Left kidney (tissue), 2 donors: ENCODE data around the gene HYLS1. TPM values are rescaled to one million over a fixed set of nuclear protein-coding genes. Genes with fewer than 3 reads are reported as not detected.

Experiments used
- DNase-seq: peaks from one replicate; pipeline ENCODE4 v3.0.0-alpha.2; 2013
- polyA plus RNA-seq: library from polyadenylated mRNA; unstranded; fragments of 120-200 nt; gene quantifications from one replicate; pipeline ENCODE4 v1.2.1, GENCODE V29; 2013; ENCODE audit not compliant: insufficient read length

Gene HYLS1
- polyA plus RNA-seq, 1 donor, result 15.3 TPM

DNA sequence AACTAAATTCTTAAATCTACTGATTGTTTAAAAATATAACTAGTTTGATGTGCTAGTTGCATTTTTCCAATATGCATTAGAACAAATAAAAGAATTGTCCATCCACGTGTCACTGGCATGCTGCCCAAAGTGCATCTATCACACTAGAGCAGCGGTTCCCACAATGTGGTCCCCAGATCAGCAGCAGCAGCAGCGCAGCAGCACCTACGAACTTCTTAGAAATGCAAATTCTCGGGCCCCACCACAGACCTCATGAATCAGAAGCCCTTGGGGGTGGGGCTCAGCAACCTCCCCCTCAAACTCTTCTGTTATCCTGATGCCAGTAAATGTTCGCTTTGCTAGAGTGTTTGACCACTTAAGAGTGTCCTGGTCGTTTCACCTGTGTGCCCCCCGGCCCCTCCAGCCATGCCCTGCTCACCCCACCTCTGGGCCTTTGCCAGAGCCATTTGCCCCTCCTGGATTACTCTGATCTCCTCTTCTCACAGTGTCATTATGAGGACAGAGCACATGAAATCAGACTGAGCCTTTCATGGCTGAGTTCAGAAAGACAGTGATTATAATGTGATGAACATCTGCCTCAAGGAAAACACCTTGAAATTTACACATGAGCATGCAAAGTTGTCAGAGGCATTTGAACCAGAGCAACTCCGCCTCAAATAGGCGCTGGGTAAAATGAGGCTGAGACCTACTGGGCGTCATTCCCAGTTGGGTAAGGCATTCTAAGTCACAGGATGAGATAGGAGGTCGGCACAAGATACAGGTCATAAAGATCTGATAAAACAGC, 45.8 kb downstream of the HYLS1 start:
- DNase-seq, result no peak

DNA sequence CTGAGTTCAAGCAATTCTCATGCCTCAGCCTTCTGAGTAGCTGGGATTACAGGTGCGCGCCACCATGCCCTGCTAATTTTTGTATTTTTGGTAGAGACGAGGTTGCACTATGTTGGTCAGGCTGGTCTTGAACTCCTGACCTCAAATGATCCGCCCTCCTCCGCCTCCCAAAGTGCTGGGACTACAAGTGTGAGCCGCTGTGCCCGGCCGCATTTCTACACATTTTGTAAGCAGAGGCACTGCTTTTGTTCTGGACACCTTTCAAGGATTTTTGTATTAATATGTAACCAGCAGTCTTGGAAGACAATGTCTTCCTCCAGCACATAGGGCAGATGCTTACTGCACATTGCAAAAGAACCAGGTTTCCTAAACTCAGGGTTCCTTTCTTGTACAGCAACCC, 47.0 kb downstream of the HYLS1 start:
- DNase-seq, result no peak

DNA sequence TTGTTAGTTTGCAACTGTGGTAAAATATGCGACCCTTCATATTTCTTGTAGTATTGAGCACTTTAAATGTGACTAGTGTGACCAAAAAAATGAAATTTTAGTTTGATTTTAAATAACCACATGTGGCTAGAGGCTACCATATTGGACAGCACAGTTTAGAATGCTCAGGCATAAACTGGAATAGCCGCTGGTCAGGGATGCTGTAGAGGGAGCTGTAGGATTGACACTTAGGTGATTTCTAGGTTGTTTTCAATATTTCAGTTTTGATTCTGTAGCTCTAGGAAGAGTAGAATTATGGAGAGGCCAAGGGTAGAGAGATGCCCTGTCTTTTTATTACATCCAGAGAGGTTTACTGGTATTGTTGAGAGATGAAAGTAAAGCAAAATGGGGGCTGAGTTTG, 47.6 kb downstream of the HYLS1 start:
- no peak for DNase-seq

DNA sequence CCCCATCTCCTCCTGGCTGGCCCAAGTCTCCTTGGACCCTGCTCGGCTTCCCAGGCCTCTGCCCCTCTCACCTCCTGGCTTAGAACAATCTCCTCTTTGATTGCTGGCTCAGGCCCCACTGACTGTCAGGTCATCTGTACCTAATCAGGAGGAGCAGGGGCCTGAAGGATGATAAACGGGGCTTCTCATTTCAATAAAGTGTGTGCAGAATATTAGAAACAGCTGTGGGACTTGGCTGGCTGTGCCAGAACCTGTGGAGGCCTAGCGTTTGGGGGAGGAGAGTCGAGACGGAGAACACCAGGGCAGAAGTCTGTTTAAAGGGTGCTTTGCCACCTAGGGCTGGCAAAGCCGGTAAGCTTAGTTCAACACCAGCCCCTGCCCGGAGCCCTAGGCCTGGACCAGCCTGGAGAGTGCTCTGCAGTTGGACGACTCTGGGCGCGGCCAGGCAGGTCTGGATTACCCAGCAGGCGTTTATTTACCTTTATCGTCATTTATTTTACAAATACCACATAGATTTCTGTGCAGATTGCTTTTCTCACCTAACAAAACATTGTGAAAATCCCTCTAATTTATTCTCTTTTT, 48.2 kb downstream of the HYLS1 start:
- DNase-seq, result no peak

DNA sequence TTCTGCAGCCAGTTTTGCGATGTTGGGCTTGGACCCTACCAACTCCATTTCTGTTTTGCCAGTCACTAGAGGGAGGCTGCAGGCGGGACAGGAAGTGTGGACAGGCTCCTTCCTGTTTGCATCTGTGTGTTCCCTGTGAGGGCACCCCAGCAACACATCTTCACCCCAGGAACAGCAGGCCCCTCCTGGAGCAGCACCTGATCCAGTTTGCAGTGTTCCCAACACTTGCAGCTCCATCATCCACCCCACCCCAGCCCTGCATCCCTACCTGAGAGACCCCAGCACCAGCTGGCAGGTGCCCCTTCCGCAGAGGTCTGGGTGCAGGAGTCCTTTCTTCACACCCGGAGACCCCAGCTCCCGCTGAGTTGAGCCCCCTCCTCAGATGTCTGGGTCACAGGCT, 51.0 kb downstream of the HYLS1 start:
- DNase-seq, result no peak

DNA sequence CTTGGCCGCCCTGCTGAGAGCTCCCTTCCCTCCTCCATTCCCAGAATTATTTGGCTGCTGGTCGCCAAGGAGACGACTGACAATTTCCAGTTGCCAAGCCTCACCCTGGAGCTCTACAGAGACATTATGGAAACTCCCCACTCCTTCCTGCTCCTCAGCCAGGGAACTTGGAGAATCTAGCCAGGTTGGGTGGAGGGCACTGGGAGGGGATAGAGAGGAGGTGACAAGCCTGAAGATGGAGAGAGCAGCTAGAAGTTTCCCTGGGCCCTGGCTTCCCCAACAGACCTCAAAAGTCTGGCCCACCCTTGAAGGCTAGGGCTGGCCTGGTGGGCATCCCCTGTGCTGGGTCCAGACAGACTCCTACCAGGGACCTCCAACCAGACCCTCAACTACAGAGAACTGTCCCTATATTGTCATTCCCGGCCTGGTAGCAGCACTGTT, 51.6 kb downstream of the HYLS1 start:
- DNase-seq, result no peak

DNA sequence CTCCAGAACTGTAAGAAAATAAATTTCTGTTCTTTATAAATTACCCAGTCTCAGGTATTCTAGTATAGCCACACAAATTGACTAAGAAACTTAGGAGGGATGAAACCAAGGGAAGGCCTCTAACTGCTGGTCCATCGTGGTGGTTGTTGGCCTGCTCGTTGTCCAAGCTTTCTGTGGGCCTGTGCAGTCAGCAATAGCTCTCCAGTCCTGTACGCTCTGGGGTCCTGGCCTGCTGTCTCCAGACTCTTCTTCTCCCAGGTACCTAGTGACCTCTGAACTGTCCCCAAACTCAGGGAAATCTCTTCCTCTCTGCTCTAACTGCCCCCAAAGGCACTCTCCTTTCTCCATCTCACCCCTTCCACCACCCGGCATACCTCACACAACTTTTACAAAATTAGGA, 52.7 kb downstream of the HYLS1 start:
- no peak for DNase-seq

DNA sequence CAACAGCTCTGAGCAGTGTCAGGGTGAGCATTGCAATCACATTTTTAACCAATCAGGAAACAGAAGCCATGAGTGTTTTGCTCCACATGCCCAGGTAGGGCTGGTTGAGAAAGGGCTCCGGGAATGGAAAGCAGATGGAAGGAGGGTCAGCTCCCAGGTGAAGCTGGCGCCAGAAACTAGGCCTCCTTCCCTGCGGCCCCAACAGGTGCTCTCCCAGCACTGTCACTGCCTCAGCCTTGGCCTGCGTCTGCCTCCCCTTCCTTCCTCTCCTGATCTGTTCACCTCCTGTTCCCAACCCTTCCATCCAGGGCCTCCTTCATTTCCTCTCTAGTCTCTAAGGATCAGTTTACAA, 53.8 kb downstream of the HYLS1 start:
- DNase-seq, result no peak

DNA sequence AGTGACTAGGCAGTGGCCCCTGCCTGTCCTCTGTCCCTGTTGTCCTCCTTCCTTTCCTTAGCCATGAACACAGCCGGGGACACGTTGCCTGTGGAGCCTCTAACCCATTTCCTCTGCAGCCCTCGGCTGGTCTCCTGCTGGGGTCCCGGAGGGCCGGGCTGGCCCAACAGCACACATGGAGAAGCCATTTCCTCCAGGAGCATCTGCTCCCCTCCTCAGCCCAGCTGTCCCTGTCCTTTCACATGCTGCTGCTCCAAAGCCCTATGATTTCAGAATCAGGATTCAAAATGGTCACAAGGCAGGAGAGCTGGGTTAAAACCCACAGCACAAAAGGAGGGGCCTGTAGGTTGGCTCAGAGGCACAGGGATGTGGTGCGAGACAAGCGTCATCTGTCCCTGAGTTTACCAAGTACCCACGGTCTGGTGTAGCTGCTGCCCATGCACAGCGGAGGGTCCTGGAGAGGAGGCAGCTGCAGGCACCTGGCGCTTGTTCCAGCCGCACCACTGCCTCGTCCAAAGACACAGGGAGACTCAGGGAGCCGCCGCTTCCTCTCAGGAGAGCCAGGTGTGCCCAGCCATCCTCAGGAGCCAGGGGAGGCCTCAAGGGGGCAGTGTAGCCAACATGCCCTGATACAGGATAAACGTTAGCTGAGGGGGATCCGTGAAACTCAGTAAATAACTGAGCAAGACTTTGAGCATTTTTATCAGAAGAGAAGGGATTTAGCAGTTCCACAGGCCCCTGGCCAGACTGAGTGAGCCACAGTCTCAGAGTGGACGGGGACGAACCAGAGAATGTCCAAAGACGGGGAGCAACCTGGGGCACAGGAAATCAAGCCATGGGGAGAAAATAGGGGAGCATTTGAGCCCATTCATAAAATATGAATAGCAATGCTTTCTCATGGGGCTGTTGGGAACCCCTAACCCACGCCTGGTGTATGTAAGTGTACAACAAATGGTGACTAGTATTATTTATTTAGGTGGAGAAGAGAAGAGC, 54.4 kb downstream of the HYLS1 start:
- peak; percentile 49 for DNase-seq

DNA sequence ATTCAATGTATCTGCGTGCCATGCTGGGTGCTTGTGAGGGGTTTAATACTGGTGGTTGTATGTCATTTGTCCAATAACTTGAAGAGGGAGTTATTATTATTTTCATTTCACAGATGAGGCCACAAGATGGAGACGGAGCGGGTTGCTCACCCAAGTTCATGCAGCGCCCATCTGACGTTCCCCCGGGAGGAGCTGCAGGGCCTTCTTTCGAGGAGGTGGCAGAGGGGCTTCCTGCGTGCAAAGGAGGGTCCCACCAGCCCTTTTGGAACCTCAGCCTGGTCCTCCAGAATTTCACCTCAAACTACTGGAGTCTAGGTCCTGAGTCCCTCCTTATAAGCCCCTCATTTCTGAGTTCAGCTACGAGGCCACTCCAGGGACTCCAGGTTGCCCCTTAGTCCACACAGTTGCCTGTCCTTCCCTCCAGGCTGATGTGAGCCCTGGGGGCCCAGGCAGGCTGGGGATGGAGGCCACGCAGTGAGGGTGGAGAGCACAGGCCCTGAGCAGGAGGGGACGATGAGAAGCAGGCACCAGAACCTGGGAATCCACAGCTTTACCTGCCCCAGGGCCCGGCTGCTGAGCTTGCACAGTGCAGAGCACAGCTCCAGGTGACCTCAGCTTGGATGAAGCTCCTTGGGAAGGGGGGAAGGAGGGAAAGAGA, 55.4 kb downstream of the HYLS1 start:
- DNase-seq, result no peak

DNA sequence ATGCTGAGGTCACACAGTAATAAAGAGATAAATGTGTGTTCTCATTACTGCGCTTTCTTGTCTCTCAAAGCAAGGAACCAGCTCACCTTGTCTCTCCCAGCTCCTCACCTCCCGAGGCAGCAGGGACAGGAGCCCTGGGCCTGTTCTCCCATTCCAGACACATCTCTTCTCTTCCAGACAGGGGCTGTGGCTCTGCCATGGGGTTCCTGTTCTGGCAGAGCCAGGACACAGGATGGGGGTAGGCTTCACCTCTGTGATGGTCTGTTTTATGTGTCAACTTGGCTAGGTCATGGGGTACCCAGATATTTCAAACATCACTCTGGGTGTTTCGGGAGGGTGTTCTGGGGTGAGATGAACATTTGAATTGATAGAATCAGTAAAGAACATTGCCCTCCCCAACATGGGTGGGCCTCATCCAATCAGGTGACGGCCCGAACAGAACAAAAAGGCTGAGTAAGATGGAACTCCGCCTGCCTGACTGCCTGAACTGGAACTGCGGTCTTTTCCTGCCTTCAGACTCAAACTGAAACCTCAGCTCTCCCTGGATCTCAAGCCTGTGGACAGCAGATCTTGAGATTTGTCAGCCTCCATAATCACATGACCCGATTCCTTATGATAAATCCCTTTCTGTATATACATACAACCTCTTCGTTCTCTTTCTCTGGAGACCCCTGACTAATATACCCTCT, 56.3 kb downstream of the HYLS1 start:
- no peak for DNase-seq

DNA sequence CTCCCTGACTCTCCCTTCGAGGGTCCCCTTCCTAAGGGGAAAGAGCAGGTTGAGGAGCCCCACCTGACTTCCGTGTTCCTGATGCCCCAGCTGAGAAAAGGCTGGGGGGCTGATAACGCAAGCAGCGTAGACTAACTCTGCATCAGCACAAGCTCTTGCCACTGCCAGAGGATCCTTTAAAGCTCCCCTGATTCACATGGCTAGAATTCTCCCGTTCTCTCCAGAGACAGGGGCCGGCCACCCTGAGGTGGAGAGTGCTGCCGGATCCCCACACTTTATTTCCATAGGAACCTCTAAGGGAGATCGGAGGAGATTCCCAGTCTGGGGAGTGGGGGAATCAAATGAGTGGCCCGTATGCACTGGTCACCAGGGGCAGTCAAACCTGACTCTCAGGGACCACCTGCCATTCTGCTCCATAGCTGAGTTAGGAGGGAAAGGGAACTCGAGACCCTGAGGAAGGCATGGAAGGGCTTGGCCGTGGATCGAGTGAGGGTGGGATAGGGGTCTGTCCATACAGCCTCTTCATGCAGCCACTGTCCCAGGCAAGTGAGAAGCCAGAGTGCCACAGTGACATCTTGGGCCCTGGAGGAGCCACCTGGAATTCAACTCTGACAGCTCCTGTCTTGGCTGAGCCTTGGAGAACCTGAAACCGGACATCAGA, 57.0 kb downstream of the HYLS1 start:
- DNase-seq, result no peak

DNA sequence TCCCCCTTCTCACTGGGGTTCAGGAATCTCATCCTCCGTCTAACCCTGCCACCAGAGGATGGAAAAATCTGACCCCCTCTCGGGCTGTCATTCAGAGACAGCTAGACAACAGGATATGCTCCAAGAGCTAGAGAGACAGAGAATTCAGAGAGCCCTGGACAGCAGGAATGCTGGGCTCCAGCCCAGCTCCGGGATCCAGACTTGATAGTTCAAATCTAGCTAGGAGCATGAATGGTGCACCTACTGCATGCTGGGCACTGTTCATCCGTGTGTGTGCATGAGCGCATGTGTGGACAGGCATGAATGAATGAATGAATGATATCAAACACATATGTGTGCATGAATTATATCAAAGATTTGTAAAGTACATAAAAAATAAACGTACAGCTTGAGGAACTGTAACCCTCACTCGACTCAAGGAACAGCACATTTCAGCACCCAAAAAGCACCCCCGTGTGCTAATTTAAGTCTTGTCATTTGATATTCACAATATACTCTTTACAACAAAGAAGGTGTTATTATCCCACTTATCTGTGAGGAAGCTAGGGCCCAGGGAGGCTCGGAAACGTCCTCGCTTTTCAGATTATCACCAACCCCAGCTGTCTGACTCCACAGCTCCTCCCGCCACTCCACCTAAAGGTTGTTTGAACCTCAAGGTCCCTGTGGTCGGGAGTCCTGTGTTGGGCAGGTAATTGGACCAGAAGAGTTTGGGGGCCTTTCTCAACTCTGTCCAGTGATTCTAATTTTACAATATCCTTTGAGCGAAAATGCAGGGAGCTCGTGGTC, 57.7 kb downstream of the HYLS1 start:
- DNase-seq, result no peak

DNA sequence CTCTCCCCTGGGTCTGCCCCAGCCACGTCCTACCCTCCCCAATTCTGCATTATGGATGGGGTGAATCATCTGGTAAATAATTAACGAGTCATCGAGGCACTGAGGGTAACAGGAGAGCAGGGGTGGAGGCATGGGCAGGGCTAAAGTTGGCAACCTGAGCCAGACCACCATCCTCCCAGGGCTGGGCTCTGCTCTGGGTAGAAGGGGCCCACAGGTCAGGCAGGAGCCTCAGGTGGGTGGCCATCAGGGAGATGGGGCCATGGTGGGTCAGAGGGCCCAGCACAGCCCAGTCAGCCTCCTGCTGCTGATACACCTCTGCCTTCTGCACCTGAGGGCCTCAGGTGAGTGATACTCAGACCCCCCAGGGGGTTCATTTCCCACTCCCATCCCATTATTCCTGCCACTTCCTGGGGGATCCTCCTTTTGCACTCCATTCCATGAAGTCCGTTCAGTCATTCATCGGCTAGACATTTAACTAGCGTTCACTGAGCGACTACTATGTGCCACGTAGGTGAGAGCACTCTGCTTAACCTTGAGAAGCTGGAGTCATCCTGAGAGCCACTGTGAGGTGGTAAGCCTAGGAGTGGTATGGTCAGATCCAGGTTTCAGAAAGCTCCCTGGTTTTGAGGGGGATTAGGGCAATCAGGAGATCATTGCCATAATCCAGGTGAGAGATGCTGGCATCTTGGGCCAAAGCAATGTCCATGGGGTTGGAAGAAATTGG, 58.5 kb downstream of the HYLS1 start, which contains the start of gene VSIG10L2:
TSS of gene VSIG10L2 (plus strand) at position 248 of the 724 bp plus-strand sequence. CDS start at position 260, 12 bp downstream.
- DNase-seq, result no peak

DNA sequence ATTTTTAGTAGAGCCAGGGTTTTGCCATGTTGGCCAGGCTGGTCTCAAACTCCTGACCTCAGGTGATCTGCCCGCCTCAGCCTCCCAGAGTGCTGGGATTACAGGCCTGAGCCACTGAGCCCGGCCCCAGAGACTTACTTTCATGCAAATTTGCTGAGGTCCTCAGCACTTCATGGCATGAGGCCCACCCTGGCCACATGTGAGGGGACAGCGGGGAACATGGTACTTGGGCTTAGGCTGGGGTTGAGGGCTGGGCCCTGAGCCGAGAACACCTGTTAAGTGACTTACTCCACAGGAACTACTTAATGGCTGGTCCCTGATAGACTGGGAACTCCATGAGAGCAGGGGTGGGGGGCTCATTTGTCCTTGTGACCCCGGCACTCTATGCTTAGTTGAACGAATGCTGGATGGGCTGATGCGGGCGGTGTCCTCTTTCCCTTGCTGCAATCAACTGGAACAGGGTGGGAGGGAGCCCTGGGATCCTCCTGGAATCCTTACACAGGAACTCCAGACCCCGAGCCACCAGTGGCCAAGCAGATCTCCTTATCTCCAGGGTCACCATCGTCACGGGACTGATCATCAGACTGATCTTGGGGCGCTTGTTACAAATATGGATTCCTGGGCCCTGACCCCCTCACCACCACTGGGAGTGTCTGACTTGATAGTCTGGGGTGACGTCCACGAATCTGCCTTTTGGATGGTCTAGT, 59.4 kb downstream of the HYLS1 start:
- no peak for DNase-seq

DNA sequence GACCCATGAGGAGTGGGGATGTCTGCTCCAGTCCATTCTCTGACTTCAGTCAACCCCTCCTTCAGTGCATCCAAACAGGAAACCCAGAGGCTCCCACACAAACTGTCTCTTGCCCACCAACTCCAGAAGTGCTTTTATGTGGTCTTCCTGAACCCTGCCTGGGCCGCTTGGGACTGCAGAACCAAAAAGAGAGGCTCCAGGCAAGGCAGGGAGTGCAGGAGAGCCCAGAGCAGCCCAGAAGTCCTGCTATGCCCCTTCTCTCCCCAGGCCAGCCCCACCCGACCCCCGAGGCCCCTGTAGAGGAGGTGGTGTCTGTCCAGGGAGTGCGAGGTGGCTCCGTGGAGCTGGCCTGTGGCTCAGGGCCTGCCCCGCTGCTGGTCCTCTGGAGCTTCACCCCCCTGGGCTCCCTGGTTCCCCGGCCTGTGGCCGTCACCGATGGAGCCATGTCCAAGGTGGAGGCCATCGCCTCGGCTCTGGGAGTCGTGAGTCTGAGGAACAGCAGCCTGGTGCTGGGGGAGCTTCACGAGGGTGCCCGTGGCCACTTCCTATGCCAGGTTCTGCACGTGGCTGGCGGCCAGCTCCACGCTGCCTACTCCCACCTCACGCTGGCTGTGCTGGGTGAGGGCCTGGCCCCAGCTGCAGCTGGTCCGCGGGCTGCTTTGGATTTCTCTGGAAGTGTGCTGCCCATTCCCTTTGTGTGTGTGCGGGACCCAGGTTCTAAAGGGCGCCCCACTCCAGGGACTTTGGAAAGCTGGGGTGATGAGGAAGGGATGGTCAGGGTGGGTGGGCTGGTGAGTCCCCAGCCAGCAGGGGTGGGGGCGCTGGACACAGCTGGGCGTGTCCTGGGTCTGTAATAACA, 60.2 kb downstream of the HYLS1 start:
- DNase-seq, result no peak

DNA sequence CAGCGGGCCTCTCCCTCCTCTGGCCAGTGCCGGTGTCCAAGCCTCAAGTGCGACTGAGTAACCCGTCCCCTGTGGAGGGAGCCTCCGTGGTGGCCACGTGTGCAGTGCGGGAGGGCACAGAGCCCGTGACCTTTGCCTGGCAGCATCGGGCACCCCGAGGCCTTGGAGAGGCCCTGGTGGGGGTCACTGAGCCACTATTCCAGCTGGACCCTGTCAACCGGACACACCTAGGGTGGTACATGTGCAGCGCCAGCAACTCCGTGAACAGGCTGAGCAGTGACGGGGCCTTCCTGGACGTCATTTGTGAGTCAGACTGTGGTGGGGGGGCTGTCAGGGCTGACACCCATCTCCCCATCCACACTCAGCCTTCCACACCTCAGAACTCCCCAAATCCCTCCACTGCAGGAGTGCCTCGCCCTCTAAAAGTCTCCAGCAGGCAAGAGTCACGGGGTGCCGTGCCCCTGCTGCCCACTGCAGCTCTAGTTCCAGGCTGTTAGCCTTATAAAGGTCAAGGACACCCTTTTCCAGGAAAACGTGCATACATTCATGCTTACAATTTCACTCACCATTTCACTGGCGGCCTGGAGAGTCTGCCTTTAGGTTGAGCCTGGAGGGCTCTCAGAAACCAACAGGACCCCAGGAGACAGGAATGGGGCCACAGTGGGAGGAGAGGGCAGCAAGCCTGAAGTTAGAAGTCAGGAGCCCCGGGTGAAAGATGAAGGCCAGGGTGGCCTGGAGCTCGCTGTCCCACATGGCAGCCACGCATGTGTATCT, 61.0 kb downstream of the HYLS1 start:
- no peak for DNase-seq
